B cell (primary cell): ENCODE measurements around the gene MREG.

Experiments
- CTCF ChIP-seq: fragments of 200-600 bp; IDR thresholded peaks from one replicate; pipeline ENCODE4 v1.8.0; 2022; ENCODE audit warnings: antibody characterized with exemption, mild to moderate bottlenecking
- EZH2 ChIP-seq: IDR thresholded peaks from 2 replicates; pipeline ENCODE4 v1.6.1; 2012; ENCODE audit warnings: borderline replicate concordance, low read depth, mild to moderate bottlenecking, moderate library complexity, low read length; ENCODE audit not compliant: insufficient read depth, poor library complexity, severe bottlenecking

- no peak for TF ChIP-seq CTCF
- no peak for TF ChIP-seq EZH2
These were observed 66.8 kb downstream of the MREG start for GRCh38 chr2:215946586-215946985.
